Measurements from ENCODE around the gene LGR5. TPM values are rescaled to one million over a fixed set of nuclear protein-coding genes. Genes with fewer than 3 reads are reported as not detected.
A peak's percentile ranks its signal among the peaks of the same experiment; 100 is the strongest.
"Not testable (repeated sequence)": the region's sequence is repeated elsewhere in the genome, so short reads cannot be mapped to it uniquely, and the experiment has no call there.

LGR5 gene
- total RNA-seq, 1 experiment from 2014 or later: 0.06 TPM

DNA sequence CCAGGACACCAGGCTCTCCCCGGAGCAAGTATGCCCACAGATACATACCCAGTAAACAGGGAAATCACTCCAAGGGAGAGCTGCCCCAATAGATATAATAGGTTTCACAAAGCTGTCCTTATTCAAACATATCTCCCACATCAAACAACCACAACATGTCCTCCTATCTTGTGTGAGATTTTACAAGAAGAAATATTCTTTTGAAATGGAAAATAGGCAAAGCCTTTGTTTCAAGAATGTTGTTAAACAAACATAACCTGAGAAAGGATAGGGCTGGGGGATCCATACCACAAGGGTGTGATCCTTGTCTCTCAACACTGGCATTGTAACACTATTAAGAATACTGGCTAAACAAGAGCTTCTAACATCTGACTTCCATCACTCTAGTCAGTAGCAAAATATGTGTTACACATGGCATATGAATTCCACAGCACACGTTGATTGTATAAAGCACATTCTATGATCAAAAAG, 32.9 kb downstream of the LGR5 start:
- peak; percentile 42 for DNase-seq (ENCODE audit: low read depth)

DNA sequence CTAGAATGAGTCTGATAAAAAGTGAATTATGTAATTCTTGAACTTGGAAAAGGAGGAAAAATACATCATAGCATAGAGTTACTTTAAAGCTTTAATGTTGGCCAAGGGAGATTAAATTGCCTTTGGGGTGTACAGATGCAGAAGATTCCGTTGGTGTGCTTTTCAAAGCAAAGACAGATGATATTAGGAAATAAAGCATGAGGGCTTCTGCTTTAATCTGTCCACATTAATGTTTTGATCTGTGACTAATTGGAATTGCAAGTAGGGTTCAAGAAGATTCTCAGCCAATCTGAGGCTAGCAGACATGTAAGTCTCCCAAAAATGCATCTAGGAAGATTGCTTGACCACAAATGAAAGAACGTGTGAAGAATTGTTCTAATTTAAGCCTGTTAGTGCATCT, 35.2 kb downstream of the LGR5 start:
- DNase-seq (ENCODE audit: low read depth): no peak

DNA sequence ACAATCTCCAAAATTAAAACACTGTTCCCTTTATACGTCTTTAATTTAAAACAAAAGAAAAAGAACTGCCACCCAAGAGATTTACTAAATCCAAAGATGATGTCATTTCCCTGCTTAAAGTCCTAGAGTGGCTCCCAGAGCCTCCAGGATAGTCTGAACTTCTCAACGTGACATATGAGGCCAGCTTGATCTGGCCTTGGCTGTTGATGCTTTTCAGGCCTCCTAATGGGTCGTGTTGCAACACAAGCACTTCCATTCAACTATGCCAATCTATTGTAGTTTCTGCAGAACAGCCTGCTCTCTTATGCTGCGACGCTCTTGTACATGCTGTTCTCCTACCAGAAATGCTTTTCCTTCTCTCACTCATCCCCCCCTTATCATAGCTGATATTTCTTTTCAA, 35.7 kb downstream of the LGR5 start:
- peak; percentile 26 for DNase-seq (ENCODE audit: low read depth)

- DNase-seq (ENCODE audit: low read depth): peak; percentile 95
These were observed 36.9 kb downstream of the LGR5 start for GRCh38 chr12:71476513-71476912.

DNA sequence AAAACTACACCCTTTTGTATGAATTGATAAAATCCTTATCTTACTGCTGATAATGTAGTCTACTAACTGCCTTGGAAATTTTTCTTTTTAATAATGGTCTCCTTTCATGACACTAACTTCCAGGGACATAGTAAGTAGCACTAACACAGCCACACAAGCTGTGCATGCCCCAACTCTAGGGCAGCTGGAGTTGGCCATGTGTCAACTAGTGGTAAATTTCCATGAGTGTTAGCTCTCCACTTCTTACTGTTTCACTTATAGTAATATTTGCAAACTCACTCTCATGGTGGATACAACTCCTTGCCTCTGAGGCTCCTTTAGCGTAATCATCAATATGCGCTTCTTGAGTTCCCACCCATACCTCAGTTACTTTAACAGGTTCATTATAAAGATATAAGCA, 38.0 kb downstream of the LGR5 start:
- peak; percentile 34 for DNase-seq (ENCODE audit: low read depth)

- no peak for DNase-seq (ENCODE audit: low read depth)
These were observed 38.7 kb downstream of the LGR5 start for GRCh38 chr12:71478270-71478669.

GRCh38 chr12:71484272-71484905, 44.8 kb downstream of the LGR5 start:
- DNase-seq (ENCODE audit: low read depth): no peak

- DNase-seq (ENCODE audit: low read depth): not testable (repeated sequence)
These were observed 51.2 kb downstream of the LGR5 start for GRCh38 chr12:71490844-71491243.

- no peak for DNase-seq (ENCODE audit: low read depth)
These were observed 53.0 kb downstream of the LGR5 start for GRCh38 chr12:71492604-71493003.

DNA sequence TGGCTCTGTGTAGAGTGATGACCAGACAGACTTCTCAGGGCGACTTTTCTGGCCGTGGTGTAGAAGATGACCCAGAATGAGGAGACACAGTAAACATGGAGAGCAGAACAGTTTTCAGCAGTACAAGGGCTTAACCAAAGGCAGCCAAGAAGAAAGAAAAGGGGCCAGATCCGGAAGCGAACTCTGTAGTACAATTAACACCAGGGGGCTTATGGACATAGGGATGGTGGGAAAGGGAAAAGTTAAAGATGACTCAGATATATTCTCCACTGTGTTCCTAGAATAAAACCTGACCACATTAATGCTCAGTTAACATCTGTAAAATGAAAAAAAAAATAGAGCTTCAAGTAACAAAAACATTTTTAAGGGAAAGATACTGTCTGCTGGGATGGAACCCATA, 60.2 kb downstream of the LGR5 start:
- no peak for DNase-seq (ENCODE audit: low read depth)

GRCh38 chr12:71503579-71504391, 64.2 kb downstream of the LGR5 start:
- no peak for DNase-seq (ENCODE audit: low read depth)

- peak; percentile 42 for DNase-seq (ENCODE audit: low read depth)
These were observed 64.9 kb downstream of the LGR5 start for GRCh38 chr12:71504476-71504875.

DNA sequence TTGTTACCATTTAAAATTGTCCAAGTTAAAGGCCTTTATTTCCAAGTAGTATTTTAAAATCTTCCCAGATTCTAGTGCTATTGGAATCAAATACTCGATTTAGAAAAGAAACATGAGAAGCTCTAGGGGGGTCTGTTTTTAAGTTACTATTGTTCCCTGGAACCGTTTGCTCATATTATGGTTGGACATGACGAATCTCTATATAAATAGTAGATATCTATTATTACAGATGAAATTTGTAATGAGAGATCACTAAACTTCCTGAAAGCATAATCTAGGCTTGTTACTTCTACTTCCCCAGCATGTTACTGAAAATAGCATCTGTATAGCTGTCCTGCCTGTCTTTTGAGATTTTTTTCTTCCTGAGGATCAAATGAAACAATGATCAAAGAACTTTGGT, 70.1 kb downstream of the LGR5 start:
- DNase-seq (ENCODE audit: low read depth): no peak

DNA sequence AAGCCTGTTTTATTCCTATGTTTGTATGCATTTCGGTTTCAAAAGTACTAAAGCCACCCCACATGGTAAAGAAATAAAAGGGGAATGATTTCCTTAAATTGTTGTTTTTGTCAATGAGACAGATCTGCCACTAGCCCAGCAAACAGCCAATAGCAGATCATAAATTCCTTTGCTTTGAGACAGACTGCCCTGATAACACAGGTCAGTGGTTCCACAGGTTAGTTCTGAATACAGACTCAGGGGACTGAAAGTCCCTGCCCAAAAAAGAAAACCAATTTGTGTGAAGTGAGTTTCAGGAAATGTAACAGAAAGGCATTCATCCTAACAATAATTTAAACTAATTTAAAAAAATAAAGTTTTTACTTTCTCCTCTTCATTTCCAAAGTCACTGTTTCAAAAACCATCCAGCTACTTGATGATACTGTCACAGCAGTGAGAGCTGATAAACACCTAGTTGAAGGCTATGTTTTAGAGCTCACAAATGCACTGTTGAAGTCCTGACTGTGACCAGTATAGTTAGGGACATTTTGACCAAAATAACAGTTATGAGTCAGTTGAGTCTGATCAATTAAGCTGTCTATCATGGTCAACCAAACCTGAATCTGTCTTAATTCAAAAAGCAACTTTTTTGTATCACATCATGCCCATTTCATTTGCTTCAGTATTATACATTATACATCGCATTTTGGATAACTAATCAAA, 77.7 kb downstream of the LGR5 start:
- no peak for DNase-seq (ENCODE audit: low read depth)

DNA sequence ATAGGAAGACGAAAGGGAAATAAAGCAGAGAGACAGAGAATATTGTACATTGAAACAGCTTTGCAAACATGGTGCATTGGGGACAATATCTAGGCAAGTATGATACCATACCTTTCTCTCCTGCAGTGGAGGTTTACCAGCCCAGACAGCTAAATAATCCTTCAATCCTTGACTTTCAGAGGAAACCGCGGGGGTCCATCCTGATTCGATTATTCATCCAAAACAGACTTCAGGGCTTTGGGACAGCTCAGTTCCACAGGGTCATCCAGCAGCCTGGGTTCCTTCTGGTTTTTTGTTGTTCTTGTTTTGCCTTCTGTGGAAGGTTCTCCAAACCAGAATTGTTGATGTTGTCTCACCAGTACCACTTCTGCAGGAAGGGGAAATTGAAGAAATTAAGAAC, 81.5 kb downstream of the LGR5 start:
- DNase-seq (ENCODE audit: low read depth): no peak

- DNase-seq (ENCODE audit: low read depth): no peak
These were observed 85.0 kb downstream of the LGR5 start for GRCh38 chr12:71524626-71525025.

- no peak for DNase-seq (ENCODE audit: low read depth)
These were observed 94.1 kb downstream of the LGR5 start for GRCh38 chr12:71533703-71534102.

- no peak for DNase-seq (ENCODE audit: low read depth)
These were observed 96.8 kb downstream of the LGR5 start for GRCh38 chr12:71536279-71536938.

- no peak for DNase-seq (ENCODE audit: low read depth)
These were observed 97.5 kb downstream of the LGR5 start for GRCh38 chr12:71536939-71537622.

DNA sequence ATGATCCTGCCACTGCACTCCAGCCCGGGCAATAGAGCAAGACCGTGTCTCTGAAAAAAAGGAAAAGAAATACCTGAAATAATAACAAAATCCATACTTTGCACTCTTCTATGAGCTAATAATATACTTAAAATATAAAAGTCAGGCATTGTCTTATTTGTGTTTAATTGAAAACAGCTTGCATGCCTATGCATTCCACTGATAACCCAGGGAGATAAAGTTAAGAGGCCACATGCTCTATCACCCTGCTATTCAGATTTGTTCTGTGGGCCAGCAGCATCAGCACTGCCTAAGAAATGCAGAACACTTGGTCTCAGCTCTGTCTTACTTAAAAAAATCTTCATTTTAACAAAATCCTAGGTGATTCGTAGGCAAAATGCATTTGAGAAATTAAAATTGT, 99.2 kb downstream of the LGR5 start:
- no peak for DNase-seq (ENCODE audit: low read depth)

DNA sequence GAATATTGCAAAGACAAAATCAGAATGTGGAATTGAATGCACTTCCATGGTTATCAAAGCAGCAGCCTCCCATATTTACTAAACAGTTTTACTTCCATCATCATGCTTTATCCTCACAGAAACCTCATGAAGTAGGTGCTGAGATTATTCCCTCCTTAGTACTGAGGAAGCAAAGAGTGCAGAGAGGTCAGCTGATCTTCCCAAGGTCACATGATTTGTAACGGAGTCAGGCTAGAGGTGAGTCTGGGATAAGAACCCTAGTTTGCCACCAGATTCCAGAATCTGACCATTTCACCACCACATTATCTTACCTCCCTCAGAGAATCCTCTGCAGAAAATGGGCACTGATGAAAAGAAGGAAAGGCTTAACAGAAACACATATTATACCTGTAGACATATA, 102.0 kb downstream of the LGR5 start:
- DNase-seq (ENCODE audit: low read depth): no peak

Data from LHCN-M2 (cell line).